OCI-LY7 (cell line): ENCODE results near the gene EIF4G1.

Source experiments
- EZH2phosphoT487 ChIP-seq: fragments of 200-600 bp; sonication (generic); IDR thresholded peaks from 2 replicates; pipeline ENCODE4 v1.6.1; 2018; ENCODE audit warnings: low read depth, borderline replicate concordance, mild to moderate bottlenecking, mixed run types, antibody characterized with exemption, low read length, moderate library complexity, mixed read lengths
- TF ChIP-seq, protein P1 (sequence below): fragments of 200-600 bp; sonication (generic); conservative IDR thresholded peaks from 2 replicates; pipeline ENCODE4 v1.5.1; 2014; ENCODE audit warnings: mild to moderate bottlenecking, antibody characterized with exemption, low read length, moderate library complexity, mixed read lengths

DNA sequence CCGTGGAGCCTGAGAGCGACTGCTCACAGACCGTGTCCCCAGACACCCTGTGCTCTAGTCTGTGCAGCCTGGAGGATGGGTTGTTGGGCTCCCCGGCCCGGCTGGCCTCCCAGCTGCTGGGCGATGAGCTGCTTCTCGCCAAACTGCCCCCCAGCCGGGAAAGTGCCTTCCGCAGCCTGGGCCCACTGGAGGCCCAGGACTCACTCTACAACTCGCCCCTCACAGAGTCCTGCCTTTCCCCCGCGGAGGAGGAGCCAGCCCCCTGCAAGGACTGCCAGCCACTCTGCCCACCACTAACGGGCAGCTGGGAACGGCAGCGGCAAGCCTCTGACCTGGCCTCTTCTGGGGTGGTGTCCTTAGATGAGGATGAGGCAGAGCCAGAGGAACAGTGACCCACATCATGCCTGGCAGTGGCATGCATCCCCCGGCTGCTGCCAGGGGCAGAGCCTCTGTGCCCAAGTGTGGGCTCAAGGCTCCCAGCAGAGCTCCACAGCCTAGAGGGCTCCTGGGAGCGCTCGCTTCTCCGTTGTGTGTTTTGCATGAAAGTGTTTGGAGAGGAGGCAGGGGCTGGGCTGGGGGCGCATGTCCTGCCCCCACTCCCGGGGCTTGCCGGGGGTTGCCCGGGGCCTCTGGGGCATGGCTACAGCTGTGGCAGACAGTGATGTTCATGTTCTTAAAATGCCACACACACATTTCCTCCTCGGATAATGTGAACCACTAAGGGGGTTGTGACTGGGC lies 30.3 kb downstream of the EIF4G1 start:
- TF ChIP-seq, protein P1, sequence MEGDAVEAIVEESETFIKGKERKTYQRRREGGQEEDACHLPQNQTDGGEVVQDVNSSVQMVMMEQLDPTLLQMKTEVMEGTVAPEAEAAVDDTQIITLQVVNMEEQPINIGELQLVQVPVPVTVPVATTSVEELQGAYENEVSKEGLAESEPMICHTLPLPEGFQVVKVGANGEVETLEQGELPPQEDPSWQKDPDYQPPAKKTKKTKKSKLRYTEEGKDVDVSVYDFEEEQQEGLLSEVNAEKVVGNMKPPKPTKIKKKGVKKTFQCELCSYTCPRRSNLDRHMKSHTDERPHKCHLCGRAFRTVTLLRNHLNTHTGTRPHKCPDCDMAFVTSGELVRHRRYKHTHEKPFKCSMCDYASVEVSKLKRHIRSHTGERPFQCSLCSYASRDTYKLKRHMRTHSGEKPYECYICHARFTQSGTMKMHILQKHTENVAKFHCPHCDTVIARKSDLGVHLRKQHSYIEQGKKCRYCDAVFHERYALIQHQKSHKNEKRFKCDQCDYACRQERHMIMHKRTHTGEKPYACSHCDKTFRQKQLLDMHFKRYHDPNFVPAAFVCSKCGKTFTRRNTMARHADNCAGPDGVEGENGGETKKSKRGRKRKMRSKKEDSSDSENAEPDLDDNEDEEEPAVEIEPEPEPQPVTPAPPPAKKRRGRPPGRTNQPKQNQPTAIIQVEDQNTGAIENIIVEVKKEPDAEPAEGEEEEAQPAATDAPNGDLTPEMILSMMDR = no peak
- TF ChIP-seq EZH2phosphoT487 = no peak
